T-helper 9 cell (primary cell): Measurements from ENCODE around the gene SALL1.

Experiments
- DNase-seq: peaks from one replicate; pipeline ENCODE4 v3.0.0-alpha.2; 2020
- total RNA-seq, 2 donors: gene quantifications; one replicate each; lab custom pipeline; 2026; lab: John Stamatoyannopoulos, UW

SALL1 gene
- 0 to 0.07 reads per million in 2 donors for total RNA-seq

DNA sequence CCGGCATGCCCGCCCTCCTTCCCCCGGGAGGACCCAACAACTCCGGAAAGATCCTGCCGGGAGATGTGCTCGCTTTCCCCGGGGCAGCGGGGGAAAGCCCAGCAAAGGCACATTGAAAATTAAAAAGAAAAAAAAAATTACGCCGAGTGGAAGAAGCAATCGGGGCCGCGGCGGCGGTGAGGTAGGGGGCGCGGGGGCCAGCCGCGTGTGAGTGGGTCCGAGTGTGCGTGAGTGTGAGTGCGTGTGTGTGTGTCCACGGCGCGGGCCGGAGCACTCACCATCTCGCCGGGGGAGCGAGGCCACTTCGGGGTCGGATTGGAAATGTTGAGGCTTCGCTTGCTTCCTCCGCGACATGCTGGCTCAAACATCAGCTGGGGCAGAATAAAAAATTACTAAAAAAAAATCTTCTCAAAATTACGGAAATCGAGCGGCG, at the start of gene SALL1:
Gene SALL1 (minus strand): TSS at position 383 of the 433 bp plus-strand sequence. CDS start 29 bp downstream, at position 354.
- no peak for DNase-seq

DNA sequence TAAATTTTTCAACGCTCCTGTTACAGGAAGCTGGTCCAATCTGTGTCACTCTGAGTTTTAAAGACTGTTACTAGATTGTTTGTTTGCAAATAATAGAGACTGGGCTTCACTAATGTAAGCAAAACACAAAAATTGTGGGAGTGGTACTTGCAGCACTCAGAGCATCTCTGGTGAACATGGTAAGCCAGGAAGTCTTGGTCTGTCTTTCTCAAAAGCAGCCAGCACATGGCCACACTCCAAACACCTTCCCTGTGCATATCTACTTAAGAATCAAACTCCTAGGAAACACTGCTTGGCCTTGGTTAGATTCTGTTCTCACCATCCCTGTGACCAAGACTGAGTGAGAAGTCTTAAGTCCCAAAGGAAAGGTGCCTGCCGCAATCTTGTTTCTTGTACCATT, 49.7 kb upstream of the SALL1 start:
- DNase-seq = no peak

DNA sequence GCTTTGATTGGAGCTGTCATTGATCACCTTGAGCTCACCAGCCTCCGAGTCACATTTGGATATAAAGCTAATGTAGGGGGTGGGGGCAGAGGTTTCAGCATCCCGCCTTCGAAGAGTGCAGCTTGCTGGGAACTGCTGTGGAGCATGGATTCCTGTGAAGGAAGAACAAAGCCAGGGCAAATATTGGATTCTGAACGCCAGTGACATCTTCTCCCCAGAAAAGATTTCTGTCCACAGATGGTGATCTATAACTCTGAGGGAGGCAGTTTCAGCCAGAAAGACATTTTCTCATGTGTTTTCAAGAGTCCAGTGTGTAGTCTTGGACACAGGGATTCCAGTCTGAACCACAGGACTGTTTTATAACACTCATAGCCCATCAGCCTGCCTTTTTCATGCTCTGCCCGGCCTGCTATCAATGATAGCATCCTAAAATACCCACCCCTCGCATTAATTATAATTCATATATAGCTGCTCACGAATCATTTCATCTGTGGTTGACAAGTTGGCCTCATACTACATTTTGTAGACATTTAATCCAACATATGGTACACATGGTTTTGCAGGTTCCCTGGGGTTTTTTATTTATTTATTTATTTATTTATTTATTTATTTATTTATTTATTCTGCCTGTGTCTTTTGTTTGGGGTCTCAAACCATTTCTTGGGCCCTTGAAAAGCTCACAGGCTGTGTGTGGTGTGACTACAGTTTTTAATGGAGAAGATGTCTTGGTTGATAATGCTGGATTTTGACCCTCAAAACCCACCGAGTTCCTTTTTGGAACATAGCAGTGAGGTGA, 47.1 kb upstream of the SALL1 start:
- DNase-seq = no peak

DNA sequence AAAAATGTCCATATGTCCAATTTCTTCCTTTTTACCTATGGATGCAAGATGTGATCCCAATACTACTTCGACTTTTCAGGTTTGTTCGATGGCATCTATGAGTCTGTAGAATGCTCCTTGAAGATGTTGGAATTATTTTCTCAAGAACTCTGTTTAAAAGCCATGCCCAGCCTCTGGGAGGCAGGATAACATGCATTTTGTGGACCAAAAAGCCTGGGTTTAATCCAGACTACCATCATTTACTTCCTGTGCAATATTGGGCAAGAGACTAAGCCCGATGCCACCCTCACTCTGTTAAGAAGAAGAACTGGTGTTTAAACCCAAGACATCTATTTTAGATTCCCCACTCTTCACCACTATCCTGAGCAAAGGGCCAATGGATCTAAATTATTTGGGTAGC, 42.8 kb upstream of the SALL1 start:
- no peak for DNase-seq

DNA sequence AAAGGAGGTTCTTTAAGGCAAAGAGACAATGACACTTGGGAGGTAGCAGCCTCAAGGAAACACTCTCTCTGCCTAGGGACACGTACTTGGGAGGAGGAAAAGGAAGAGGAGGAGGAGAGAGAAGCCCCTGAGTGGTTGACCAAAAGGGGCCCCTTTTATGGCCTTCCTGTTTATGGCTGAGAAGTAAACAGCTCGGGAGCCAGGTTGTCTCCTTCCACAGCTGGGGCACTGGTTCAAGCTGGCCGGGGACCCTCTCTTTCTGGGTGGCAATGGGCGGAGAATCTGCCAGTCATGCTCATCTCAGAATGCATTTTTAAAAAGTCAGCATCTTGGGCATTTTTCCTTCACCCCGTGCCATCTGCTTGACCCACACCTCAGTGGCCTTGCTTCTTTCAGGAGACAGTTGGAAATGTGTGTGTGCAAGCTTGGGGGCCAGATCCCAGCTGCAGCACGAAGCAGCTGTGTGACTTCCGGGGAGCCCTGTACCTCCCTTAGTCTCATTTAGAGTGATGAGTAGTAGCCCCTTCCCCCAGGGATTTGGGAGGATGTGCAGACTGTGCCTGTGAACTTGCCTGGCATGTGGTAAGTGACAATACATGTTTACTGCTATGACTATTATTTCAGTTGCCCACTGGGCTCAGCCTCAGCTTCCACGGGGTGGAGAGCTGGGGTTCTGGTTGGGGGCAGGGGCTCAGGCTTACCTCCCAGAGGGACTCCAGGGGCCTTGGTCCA, 33.8 kb upstream of the SALL1 start:
- DNase-seq = no peak

DNA sequence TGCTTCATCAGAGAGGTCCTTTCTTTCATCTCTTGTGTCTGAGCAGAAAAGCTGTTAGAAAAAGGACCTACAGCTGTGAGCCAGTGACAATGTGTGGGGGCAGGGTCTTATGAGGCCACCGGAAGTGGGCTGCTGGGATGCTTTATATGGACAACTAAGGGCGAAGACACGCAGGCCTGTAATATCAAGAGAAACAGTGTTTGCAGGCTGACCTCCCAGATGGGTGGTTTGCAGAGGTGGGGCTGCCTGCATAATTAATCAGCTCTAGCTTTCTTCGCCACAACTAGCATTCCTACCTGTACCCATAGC, 30.4 kb upstream of the SALL1 start:
- DNase-seq = no peak

DNA sequence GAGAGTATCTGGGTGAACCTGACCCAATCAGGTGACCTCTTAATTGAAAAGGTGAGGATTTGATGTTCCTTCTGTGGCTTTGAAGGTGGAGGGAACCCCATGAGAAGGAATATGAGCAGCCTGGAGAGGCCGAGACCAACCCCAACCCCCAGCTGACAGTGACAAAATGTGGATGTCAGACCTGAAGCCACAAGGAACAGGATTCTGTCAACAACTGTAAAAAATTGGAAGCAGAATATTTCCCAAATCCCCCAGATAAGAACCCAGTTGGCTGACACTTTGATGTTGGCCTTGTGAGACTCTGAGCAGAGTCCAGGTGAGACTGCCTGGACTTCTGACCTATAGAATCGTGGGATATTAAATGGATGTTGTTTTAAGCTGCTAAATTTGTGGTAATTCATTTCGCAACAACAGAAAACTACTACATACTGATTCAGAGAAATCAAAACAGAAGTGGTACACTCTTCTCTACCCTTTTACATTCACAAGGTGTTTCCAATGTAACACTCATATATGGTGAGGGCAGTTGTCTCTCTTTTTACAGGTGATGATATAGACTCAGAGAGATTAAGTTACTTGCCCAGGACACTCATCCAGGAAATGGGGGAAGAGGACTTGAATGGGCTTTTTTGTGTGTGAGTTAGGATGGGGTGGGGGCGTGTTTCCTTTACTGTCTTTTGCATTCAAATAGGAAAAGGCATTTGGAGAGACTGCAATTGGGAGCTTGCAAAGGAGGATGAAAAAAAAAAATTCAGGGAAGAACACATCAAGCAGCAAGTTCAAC, 29.8 kb upstream of the SALL1 start:
- DNase-seq = no peak

DNA sequence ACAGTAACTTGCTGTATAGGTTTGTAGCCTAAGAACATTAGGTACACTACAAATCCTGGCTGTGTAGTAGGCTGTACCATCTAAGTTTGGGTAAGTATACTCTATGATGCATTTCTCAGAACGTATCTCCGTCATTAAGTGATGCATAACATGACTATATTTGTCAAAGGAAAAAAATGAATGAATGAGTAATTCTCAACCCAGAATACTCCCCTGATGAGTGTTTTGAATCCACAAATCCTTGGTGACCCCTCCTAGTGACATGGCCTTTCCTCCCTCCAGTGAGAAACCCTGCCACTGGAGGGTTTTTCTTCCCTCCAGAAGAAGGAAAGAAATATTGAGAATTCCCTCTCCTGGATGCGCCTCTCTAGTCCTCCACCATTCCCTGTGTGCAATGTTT, 24.0 kb upstream of the SALL1 start:
- DNase-seq = no peak

DNA sequence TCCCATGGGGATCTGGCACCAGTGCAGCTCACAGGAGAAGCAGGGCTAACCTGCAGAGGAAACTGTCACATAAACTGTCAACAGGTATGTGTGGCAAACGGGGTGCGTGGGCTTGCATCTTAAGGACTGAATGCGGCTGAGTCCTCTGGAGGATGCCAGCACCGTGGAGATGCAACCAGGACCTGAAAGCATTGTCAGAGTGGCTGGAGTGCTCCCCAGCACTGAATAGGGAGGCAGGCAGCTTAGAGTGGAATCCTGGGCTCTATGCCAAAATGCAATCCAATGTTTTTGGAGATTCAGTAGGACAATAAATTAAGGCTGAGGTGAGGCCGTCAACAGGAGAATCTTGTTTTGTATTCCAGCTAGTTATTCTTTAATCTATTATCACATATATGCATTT, 21.3 kb upstream of the SALL1 start:
- no peak for DNase-seq

DNA sequence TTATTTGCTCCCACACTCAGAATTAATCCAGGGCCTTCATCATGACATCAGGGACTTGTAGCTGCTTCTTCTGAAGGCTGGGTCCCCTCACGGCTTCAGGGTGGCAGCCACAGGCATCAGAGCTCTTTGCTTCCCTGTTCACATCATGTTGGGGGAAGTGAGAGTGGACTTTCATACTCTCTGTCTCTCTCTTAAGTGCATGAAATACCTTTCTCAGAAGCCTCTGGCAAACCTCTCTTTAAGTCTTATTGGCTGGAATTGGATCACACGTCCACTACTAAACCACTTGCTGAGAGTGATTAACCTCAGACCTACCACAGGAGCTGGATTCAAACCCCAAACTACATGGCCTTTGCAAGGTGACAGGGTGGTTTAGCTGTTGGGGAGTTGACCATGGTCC, 17.7 kb upstream of the SALL1 start:
- DNase-seq = no peak

DNA sequence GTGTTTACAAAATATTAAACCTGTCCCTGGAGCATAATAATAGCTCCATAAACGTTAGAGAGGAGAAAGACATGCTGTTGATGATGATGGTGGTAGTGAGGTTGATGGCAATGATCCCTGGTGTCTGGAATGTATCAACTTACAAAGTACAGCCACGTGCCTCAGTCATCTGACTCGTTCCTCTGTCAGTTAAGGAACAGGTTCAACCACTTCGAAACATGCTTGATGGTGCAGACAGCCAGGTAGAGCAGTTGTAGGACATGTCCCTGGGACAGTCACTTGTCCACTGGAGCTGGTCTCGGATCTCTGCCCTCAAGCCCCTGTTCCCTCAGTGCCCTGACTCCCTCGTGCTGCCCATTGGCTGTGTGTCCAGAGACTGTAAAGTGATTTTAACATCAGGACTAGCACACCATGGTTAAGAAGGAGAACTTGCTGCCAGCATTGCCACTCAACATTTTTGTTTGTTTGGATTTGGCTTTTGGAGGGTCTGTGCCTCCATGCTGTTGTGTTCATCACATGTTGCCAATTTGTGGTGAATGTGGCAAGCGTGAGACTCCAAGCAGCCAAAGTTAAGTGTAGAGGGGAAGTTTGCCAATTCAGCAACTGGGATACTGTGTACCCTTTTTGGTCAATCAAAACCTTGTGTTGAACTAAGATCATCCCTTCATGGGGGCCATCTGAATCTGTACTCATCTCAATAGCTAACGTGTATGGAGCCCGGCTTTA, 16.3 kb upstream of the SALL1 start:
- no peak for DNase-seq

DNA sequence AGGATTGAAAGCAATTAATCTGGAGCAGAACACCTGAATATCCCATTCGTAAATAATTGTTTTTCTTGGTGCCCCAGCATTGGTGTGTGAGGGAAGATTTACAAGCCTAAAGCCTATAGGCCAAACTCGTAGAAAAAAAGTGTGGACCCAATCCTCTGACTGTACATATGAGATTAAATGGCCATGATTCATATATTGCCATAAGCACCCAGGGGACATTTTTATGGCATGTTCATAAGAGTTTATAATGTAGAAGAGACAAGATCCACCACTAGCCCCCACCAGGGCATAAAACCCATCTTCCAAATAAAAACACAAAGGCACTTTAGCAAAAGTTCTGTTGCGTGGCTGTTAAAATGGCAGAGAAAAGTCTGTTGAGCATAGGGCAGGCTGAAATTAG, 15.5 kb upstream of the SALL1 start:
- DNase-seq = no peak

DNA sequence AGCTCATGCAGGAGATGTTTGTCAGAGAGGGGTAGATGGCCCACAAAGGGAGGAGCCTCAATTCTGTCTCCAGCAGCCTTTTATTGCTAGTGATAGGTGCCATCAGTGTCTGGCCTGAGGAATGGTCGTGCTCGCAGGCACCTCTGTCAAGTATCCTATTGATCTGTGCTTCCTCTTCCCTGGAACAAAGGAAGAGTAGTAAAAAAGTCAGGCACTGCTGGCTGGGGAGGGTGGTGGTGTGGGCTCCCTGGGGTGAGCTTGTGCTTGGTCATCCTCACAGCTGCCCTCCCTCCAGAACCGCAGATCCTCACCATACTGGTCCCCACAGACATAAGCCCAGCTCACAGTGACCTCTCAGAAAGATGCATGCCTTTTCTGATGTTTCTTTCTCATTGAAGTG, 15.0 kb upstream of the SALL1 start:
- no peak for DNase-seq

DNA sequence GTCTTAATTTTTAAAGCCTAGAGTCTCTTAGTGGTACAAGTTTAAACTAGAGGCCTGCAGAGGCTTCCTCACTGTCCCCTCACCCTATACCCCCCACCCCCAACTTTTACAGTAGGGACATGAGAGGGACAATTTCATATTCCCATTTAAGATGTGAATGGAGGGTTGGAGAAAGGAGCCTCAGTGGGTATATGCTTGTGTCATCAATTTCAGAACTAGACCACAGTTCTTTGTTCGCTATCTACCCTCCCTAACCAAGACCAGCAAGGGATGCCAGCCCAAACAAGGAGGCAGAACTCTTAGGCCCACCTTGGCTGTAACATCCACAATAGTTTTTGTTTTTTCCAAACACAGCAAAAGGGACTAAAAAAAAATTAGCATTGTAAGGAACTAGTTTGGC, 14.0 kb upstream of the SALL1 start:
- no peak for DNase-seq

DNA sequence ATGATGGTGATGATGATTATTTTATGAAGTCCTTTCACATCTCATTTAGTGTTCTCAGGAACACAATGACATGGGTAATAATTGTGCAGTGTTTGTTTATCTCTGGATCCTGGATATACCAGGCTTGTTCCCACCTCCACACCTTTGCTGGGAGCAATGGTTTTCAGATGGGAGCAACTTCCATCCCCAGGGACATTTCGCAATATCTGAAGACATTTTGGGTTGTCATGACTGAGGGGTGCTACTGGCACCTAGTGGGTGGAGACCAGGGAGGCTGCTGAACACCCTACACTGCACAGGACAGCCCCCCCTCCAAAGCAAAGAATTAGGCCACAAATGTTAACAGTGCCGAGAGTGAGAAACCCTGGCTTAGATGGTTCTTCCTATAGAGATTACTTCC, 13.5 kb upstream of the SALL1 start:
- no peak for DNase-seq

DNA sequence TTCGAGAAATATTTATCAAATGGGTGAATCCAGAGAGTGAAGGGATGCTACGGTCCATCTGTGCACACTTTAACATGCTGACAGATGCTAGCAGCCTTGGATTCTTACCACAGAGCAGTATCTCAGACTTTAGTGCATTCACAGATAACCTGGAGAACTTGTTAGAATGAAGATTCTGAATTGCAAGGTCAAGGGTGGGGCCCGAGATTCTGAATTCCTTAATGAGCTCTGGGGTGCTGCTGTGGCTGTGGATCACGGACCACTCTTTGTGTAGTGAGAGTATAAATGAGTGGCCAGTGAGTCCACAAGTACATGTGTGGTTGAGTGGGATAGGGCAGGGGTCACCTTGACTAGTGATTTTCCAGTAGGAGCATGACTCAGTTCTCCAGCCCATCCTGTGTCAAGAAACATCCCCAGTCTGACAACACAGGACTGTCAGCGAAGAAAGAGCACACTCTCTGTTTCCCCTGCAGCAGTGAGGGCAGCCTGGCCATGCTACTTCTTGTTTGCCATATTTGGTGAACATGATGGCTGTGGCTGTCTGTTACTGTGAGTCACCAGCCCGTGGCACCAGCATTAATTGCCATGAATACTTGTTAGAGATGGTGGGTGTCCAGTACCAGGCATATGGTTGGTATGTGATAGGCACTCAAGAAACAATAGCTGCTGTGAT, 13.0 kb upstream of the SALL1 start:
- DNase-seq = no peak

DNA sequence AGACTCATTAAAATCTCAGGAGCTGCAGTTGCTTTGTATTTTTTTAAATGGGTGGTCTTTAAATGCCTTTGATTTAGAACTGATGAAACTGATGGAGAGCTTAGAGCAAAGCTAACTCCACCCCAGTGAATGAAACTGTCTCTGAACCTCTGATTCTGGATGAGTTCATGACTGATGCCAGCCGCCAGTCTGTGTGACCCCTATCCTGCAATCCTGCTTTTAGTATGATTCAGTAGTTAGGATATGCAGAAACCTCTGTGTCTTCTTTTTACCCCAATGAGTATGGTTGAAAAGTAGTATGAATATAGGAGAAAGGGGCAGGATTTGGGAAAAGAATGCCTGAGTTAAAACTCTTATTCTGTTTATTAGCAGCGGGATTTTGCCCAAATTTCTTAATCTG, 12.3 kb upstream of the SALL1 start:
- no peak for DNase-seq

DNA sequence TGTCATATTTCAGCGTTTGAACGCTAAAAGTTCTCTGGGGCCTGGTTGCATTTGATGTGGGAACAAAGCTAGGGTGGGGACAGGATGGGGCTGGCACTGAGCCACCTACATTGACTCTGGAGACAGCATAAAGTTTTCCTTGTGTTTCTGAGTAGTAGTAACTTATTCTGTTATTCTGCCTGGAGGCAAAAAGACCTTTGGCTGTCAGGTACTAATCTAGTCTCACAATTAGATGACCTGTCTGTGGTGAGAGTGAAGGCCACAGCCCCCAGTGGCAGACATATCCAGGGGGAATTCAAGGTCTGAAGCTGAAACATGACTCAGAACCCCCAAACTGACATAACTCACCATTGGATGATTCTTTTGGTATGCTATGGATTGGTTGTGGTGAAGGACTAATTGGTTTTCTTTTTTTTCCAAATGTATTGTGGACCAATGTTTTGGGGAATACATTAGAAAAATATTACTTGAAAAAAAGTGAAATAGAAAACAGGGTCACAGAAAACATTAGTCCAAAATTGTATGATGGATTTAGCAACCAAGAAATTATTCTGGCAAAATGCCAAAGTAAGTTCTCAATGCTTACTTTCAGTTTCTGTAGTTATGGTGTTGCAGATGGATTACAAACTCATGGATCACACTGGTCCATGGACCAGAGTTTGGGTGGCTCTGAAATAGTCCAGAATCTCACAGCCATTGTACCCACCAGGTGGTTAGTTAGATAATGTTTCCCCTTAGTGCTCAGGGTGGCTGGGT, 10.5 kb upstream of the SALL1 start:
- no peak for DNase-seq

DNA sequence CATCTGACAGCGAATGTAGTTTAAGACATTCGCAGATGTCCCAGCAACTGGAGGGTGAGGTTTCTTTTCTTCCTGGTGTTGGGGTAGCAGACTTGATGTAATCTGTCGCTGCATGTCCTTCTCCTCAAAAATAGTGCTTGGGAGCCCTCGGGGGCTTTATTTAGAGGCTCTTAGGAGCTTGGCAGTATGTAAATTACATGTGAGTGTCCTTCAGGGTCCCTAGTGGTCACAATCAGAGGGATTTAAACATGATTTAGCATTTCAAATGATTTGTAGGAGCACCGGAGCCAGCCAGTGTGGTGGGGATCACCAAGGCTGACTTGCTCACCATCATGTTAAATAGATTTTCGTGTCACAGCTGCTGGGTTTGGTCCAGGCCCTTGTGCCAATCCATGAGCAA, 8.8 kb upstream of the SALL1 start:
- DNase-seq = no peak

DNA sequence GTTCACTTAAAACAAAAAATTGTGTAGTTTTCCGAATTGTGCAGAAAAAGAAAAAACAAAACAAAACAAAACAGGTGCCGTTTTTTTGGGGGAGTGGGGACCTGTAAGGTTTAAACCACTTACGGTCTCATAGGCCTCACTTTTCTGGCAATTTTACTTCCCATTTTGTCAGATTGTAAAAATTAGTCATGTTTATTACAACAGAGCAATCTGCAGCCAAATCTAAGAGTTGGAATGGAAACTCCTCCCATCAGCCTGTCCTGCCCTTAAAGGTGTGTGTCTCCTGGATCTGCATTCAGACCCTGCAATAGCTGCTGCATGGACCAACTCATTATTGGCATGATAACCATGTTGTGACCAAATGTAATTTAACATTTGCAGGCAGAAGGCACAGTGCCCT, 8.2 kb upstream of the SALL1 start:
- no peak for DNase-seq

DNA sequence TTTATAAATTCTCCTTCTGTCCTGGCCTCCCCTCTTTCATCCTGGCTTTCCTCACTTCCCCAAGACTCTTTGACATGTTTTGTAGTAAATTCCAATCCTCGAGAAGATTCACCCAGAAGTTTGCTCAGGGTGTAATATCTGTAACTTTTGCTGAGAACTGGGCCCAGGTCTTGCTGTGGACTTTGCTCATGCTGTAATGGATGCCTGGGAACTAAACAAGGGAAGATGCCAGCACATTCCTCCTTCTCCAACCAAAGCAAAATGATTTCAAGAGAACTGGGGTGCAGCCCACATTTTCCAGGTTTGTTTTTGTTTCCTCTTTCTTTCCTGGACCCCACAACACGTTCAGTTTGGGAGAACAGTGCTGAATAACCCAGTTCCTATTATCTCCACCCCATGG, 6.6 kb upstream of the SALL1 start:
- DNase-seq = no peak

DNA sequence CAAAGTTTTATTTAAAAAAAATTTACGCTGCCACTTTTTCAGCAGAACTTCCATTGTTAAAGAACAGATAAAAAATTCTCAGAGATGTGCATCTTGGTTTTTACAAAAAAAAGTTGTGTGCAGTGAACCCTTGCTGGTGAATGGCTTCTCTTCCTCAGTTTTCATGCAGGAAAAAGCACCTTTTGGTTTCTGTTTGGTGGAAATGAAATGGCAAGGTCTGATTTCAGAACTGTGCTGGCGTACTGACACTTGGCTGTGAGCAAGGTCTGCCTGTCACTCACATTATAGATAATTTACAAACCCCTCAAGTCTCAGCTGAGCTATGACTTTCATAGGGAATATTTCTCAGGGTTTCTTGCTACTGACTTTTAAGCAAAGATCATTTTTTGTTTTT, 5.7 kb upstream of the SALL1 start:
- no peak for DNase-seq
